Subcutaneous abdominal adipose tissue (tissue), 5 donors: ENCODE results near the gene WARS2.
"Not testable (repeated sequence)": the region's sequence is repeated elsewhere in the genome, so short reads cannot be mapped to it uniquely, and the experiment has no call there.

Experiments used
- H3K27ac ChIP-seq: one replicate; pipeline ENCODE4 v1.7.0; 2013; ENCODE audit warnings: low read depth, mild to moderate bottlenecking, inconsistent platforms, low read length, moderate library complexity
- H3K27me3 ChIP-seq, 5 donors: one replicate each; pipeline ENCODE4 v1.7.0; 2013; ENCODE audit warnings: low read length in 5 of 5, inconsistent platforms in 1 of 5; ENCODE audit not compliant: control insufficient read depth in 5 of 5, insufficient read depth in 4 of 5
- H3K36me3 ChIP-seq, 5 donors: one replicate each; pipeline ENCODE4 v1.7.0; 2013; ENCODE audit warnings: low read length in 5 of 5; ENCODE audit not compliant: control insufficient read depth in 5 of 5, insufficient read depth in 5 of 5
- H3K4me1 ChIP-seq, 5 donors: one replicate each; pipeline ENCODE4 v1.7.0; 2013; ENCODE audit warnings: low read length in 5 of 5, mild to moderate bottlenecking in 3 of 5, moderate library complexity in 1 of 5; ENCODE audit not compliant: control insufficient read depth in 5 of 5, insufficient read depth in 5 of 5
- H3K4me3 ChIP-seq, 5 donors: one replicate each; pipeline ENCODE4 v1.7.0; 2013; ENCODE audit warnings: low read length in 5 of 5, low read depth in 1 of 5
- H3K9ac ChIP-seq, 5 donors: one replicate each; pipeline ENCODE4 v1.7.0; 2013; ENCODE audit warnings: low read length in 5 of 5, mild to moderate bottlenecking in 4 of 5, moderate library complexity in 3 of 5
- H3K9me3 ChIP-seq, 5 donors: one replicate each; pipeline ENCODE4 v1.7.0; 2013; ENCODE audit warnings: low read length in 5 of 5; ENCODE audit not compliant: control insufficient read depth in 5 of 5
- donor health status: healthy.
- donor health status: healthy.
- donor health status: healthy.
- donor health status: healthy.
- donor health status: healthy.

Gene WARS2

DNA sequence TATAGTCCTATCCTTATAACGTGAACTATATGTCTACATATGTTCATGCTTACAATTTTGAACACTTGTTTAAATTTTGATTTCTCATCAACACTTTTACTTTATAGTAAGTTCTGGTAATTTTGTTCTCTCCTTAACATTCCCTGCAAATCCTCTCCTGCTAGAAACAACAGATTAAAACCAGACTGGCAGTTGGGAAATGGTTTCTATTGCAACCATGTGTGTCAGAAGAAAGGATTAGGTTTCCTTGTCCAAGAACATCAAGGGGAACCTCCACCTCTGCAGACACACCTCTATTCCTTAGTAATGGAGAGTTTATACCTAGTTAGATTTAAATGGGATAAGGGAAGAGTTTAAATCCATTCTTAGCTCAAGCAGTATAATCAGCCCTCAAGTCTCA is 3.3 kb upstream of the WARS2 start:
- Histone ChIP-seq H3K9ac (no peak overlapping the region), H3K4me3 (no peak overlapping the region), H3K27ac (no peak overlapping the region), H3K36me3 (peaks cover 0 to 3% (median 0%) of the 10 kb centered on the region in 5 donors), H3K9me3 (no peaks in the 10 kb centered on the region), H3K4me1 (peaks cover 3 to 35% (median 30%) of the 10 kb centered on the region in 5 donors), H3K27me3 (no peaks in the 10 kb centered on the region)

DNA sequence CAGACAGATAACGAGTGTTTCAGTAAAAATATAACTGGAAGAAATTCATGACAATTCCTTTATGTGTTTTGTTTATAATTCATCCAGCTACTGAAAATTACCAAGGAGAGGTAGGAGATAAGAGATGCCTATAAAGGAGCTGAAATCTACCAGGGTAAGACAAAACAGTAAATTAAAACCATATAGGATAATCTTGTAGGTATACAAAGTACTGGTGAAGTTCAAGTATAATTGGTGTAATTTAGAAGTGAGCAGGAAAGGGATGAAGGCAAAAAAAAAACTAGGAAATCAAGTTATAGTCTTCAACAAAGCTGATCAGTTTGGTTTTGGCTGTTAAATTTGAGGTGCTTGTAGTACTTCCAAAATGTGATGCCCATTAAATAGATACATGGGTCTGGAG is 1.2 kb upstream of the WARS2 start:
- Histone ChIP-seq H3K36me3 (peaks cover 0 to 3% (median 0%) of the 10 kb centered on the region in 5 donors), H3K27me3 (no peaks in the 10 kb centered on the region), H3K9ac (no peak overlapping the region), H3K27ac (no peak overlapping the region), H3K4me3 (peak overlapping the region in 2 of 5 donors; percentile 81 to 97), H3K4me1 (peaks cover 0 to 24% (median 23%) of the 10 kb centered on the region in 5 donors), H3K9me3 (no peaks in the 10 kb centered on the region)

DNA sequence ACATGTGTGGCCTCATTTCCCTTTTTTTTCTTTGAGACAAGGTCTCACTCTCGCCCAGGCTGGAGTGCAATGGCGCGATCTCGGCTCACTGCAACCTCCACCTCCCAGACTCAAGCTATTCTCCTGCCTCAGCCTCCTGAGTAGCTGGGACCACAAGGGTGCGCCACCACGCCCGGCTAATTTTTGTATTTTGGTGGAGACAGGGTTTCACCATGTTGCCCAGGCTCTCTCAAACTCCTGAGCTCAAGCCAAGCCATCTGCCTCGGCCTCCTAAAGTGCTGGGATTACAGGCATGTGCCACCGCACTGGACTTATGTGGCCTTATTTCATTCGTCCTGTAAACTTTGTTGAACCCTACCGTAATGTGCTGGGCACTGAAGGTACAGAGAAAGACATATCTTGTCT is 569 bp upstream of the WARS2 start:
- no peaks in the 10 kb centered on the region for H3K27me3 ChIP-seq
- peak overlapping the region; percentile 99 for H3K27ac ChIP-seq
- peaks cover 0 to 30% (median 27%) of the 10 kb centered on the region in 5 donors for H3K4me1 ChIP-seq
- H3K9ac ChIP-seq, result peak overlapping the region in 4 of 5 donors; percentile 82 to 94 (median 91)
- peaks cover 0 to 3% (median 0%) of the 10 kb centered on the region in 5 donors for H3K36me3 ChIP-seq
- peak overlapping the region; percentile 75 to 97 (median 81) for H3K4me3 ChIP-seq
- no peaks in the 10 kb centered on the region for H3K9me3 ChIP-seq

DNA sequence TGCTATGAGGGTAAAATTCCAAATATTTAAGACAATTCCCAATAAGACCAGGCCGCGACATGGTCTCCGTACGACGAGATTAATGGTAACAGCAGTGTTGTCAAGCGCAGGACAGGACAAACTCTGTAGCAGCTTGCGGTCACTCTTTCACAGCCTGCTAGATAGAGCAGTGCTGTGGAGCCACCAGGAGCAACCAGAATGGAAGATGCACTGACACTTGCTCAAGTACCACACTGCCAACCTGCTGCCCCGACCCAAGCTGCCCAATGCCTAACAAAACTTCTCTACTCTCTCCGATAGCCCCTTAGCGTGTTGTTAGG is 636 bp downstream of the WARS2 start:
- Histone ChIP-seq H3K9me3 (no peaks in the 10 kb centered on the region), H3K9ac (peak overlapping the region; percentile 82 to 94 (median 93)), H3K4me3 (peak overlapping the region; percentile 75 to 97 (median 81)), H3K4me1 (peaks cover 0 to 30% (median 27%) of the 10 kb centered on the region in 5 donors), H3K36me3 (peaks cover 0 to 2% (median 0%) of the 10 kb centered on the region in 5 donors), H3K27me3 (no peaks in the 10 kb centered on the region), H3K27ac (peak overlapping the region; percentile 99)

DNA sequence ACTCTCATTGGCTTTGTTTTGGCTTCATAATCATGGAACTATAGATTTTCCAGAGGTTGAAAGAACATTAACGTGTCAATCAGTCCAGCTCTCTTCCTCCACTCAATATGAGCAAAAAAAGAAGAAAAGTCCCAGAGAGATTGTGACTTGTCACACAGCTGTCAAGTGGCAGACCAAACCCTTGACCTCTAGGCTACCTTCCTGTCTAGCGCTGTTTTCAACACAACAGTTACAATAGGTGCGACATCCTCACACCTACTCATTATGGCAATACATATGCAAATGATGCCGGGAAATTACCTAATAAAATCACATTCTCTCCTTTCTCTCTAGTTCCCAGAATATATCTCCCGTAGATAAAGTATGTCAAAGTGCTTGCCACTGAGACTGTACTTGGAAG is 1.1 kb downstream of the WARS2 start:
- peaks cover 0 to 30% (median 27%) of the 10 kb centered on the region in 5 donors for H3K4me1 ChIP-seq
- peak overlapping the region; percentile 75 to 97 (median 81) for H3K4me3 ChIP-seq
- H3K9ac ChIP-seq, result peak overlapping the region; percentile 82 to 94 (median 93)
- peak overlapping the region; percentile 99 for H3K27ac ChIP-seq
- H3K27me3 ChIP-seq, result no peaks in the 10 kb centered on the region
- no peaks in the 10 kb centered on the region for H3K36me3 ChIP-seq
- H3K9me3 ChIP-seq, result no peaks in the 10 kb centered on the region

DNA sequence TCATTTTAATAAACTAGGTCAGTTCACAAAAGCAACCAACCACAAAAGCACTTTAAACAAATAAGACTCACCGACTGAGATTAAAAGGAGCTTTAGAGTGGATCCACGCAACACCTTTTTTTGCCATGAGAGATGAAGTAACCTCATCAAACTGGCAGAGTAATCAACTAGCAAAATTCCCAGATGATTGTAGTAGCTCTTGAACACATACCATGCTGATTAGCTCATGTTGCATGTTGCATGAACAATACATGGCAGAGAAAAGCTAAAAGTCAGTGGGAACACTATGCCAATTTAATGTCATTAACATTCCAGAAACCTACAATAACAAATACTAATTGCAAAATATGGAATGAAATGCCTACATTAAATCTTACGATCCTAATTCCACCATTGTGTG is 4.1 kb downstream of the WARS2 start:
- H3K9ac ChIP-seq, result no peak overlapping the region
- H3K4me1 ChIP-seq, result peaks cover 0 to 40% (median 30%) of the 10 kb centered on the region in 5 donors
- H3K4me3 ChIP-seq, result no peak overlapping the region
- no peak overlapping the region for H3K27ac ChIP-seq
- H3K36me3 ChIP-seq, result no peaks in the 10 kb centered on the region
- no peaks in the 10 kb centered on the region for H3K9me3 ChIP-seq
- H3K27me3 ChIP-seq, result no peaks in the 10 kb centered on the region

DNA sequence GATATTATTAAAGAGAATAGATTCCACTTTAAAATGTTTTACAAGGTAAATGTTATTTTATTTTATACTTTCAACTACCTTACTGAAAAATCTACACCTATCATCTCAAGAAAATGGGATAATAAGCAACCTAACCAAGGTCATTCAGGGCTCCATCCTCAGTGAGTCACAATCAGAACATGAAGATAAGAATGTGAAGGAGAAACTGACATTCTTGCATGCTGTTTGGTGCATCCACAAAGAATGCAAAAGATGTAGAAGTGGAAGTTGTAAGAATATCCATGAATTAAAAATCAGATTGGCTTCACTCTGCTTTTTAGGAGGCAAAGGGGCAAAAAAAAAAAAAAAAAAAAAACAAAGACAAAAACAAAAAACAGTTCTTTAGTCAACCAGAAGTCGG is 6.5 kb downstream of the WARS2 start:
- Histone ChIP-seq H3K36me3 (no peaks in the 10 kb centered on the region), H3K4me1 (peaks cover 0 to 24% (median 13%) of the 10 kb centered on the region in 5 donors), H3K4me3 (no peak overlapping the region), H3K27me3 (no peaks in the 10 kb centered on the region), H3K27ac (no peak overlapping the region), H3K9ac (no peak overlapping the region), H3K9me3 (no peaks in the 10 kb centered on the region)

DNA sequence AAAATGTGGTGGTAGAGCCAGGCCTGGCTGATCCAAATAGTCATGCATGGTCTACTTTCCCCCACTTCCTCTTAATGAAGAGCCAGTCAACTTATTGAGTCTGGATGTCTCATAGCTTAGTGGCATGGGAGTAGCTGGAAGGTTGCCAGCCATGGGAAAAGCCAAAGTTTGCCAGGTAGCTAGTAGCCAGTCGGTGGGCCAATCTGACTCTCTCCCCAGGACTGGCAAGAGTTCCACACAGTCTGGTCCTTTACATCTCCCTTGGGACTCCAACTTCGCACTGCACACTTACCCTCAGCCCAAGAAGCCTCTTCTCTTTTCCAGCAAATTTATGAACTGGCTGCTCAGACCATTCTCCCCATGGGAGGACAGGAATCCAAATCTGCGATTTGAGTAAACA is 8.3 kb downstream of the WARS2 start:
- Histone ChIP-seq H3K4me3 (peak overlapping the region in 2 of 5 donors; percentile 0 to 2), H3K27me3 (no peaks in the 10 kb centered on the region), H3K4me1 (peaks cover 0 to 24% (median 13%) of the 10 kb centered on the region in 5 donors), H3K9me3 (no peaks in the 10 kb centered on the region), H3K9ac (no peak overlapping the region), H3K27ac (no peak overlapping the region), H3K36me3 (no peaks in the 10 kb centered on the region)

DNA sequence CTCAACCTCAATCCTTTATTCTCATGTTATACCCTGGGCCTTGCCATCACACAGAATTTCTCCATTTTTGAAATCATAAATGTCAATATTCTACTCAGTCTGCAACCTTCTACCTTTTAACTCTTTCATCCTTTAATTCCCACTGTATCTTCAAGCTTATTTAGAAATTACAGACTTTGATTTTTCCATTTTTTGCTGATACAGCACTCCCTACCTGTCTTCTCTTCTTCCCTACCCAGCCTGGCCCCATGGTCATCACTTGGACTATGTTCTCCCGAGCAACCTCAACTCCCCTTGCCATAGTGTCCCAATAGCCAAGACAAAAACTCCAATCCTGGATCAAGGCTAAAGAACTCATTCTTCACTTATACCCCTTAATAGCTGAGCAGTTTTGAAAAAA is 14.6 kb downstream of the WARS2 start:
- H3K27ac ChIP-seq, result no peak overlapping the region
- H3K9me3 ChIP-seq, result peaks cover 0 to 2% (median 0%) of the 10 kb centered on the region in 5 donors

DNA sequence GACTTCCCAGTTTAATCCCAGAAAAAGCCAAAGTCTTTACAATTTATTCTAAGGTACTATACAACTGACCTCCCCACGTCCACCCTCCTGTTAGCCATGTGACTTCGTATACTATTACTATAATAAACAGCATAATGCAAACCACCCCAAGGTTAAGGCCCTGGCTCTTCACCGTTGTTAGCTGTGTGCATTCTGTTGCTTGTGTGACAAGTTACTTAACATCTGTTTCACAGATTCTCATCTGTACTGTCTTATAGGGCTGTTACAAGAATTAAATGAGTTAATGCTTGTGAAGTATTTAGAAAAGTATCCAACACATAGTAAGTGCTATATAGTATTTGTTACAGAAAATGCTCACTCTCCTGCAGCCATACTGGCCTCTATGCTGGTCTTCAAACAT is 15.7 kb downstream of the WARS2 start:
- Histone ChIP-seq H3K4me3 (no peak overlapping the region), H3K9me3 (peaks cover 0 to 2% (median 0%) of the 10 kb centered on the region in 5 donors), H3K36me3 (no peaks in the 10 kb centered on the region), H3K27ac (no peak overlapping the region), H3K4me1 (no peaks in the 10 kb centered on the region), H3K27me3 (no peaks in the 10 kb centered on the region), H3K9ac (no peak overlapping the region)

More for the DNA sequence above, 14.6 kb downstream of the WARS2 start:
- Histone ChIP-seq H3K4me1 (no peaks in the 10 kb centered on the region), H3K9ac (no peak overlapping the region), H3K27me3 (no peaks in the 10 kb centered on the region), H3K4me3 (no peak overlapping the region), H3K36me3 (no peaks in the 10 kb centered on the region)

DNA sequence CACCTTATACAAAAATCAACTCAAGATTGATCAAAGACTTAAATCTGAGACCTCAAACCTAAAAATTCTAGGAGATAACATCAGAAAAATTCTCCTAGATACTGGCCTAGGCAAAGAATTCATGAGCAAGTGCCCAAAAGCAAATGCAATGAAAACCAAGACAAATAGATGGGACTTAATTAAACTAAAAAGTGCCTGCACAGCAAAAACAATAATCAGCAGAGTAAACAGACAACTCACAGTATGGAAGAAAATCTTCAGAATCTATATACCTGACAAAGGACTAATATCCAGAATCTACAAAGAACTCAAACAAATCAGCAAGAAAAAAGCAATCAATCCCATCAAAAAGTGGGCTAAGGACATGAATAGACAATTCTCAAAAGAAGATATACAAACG is 18.6 kb downstream of the WARS2 start:
- not testable (repeated sequence) for H3K9ac ChIP-seq, H3K4me1 ChIP-seq, H3K36me3 ChIP-seq, H3K27me3 ChIP-seq, H3K4me3 ChIP-seq, H3K9me3 ChIP-seq, H3K27ac ChIP-seq
